Common myeloid progenitor, CD34-positive (primary cell): ENCODE results near the gene APCDD1L.
"Not testable (repeated sequence)": the region's sequence is repeated elsewhere in the genome, so short reads cannot be mapped to it uniquely, and the experiment has no call there.

Experiments
- CTCF ChIA-PET: fragments of 350-600 bp; sonication (Branson Sonifier 250); formaldehyde crosslinking; loops from one replicate; lab custom pipeline; 2021; ENCODE audit warnings: antibody characterized with exemption; lab: Charles Lee
- POLR2A ChIA-PET: fragments of 350-600 bp; sonication (Branson Sonifier 250); formaldehyde crosslinking; loops from one replicate; lab custom pipeline; 2021; ENCODE audit warnings: antibody characterized with exemption; lab: Charles Lee
- DNase-seq, 3 donors: peaks; one replicate each; pipeline versions ENCODE4 v3.0.0 to v3.0.0-alpha.2; 2013
- H3K27ac ChIP-seq, 2 experiments: 1 replicate in 1 of 2; 2 replicates in 1 of 2; pipeline ENCODE4 v1.7.0; 2013; ENCODE audit warnings: inconsistent platforms in 2 of 2, low read length in 2 of 2, mild to moderate bottlenecking in 2 of 2, low read depth in 1 of 2, moderate library complexity in 1 of 2; ENCODE audit not compliant: severe bottlenecking in 2 of 2, insufficient read depth in 1 of 2, poor library complexity in 1 of 2
- H3K27me3 ChIP-seq, 5 experiments: replicated peaks in 2 of 5; 1 replicate in 3 of 5; 2 replicates in 2 of 5; pipeline versions ENCODE4 v1.6.1 to v1.7.0; 2013; ENCODE audit warnings: low read length in 4 of 5, mild to moderate bottlenecking in 2 of 5, moderate library complexity in 2 of 5, inconsistent platforms in 1 of 5; ENCODE audit not compliant: insufficient read depth in 5 of 5, control insufficient read depth in 4 of 5
- H3K36me3 ChIP-seq, 4 experiments: 1 replicate in 2 of 4; 2 replicates in 2 of 4; pipeline versions ENCODE4 v1.6.1 to v1.7.0; 2013; ENCODE audit warnings: low read length in 3 of 4, control low read depth in 1 of 4, mild to moderate bottlenecking in 1 of 4; ENCODE audit not compliant: control insufficient read depth in 4 of 4, insufficient read depth in 4 of 4
- H3K4me1 ChIP-seq, 4 experiments: 1 replicate in 3 of 4; 2 replicates in 1 of 4; pipeline versions ENCODE4 v1.6.1 to v1.7.1; 2013; ENCODE audit warnings: low read length in 3 of 4, mild to moderate bottlenecking in 3 of 4, control low read depth in 1 of 4, inconsistent platforms in 1 of 4, moderate library complexity in 1 of 4; ENCODE audit not compliant: control insufficient read depth in 4 of 4, insufficient read depth in 4 of 4; ENCODE audit errors: control extremely low read depth in 1 of 4
- H3K4me3 ChIP-seq, 7 experiments: 1 replicate in 4 of 7; 2 replicates in 3 of 7; pipeline versions ENCODE4 v1.5.1 to v1.7.0; 2013; ENCODE audit warnings: mild to moderate bottlenecking in 7 of 7, low read length in 6 of 7, moderate library complexity in 6 of 7, inconsistent platforms in 2 of 7, low read depth in 2 of 7, control low read depth in 1 of 7; ENCODE audit not compliant: insufficient read depth in 4 of 7, control insufficient read depth in 1 of 7; ENCODE audit errors: extremely low read depth in 1 of 7
- H3K9me3 ChIP-seq, 5 experiments: 1 replicate in 4 of 5; 2 replicates in 1 of 5; pipeline versions ENCODE4 v1.6.1 to v1.7.1; 2013; ENCODE audit warnings: low read length in 4 of 5, mild to moderate bottlenecking in 2 of 5, inconsistent platforms in 1 of 5, low read depth in 1 of 5, moderate library complexity in 1 of 5; ENCODE audit not compliant: control insufficient read depth in 4 of 5, insufficient read depth in 2 of 5; ENCODE audit errors: control extremely low read depth in 1 of 5
- WGBS: methylation state at CpG from one replicate; pipeline ENCODE4 v1.1.5; 2013; ENCODE audit not compliant: insufficient coverage; 5-methylcytosine and 5-hydroxymethylcytosine counted together

The APCDD1L gene

GRCh38 chr20:58506999-58507398 lies 8.2 kb downstream of the APCDD1L start:
- H3K36me3 ChIP-seq, H3K4me1 ChIP-seq, CTCF ChIA-PET, H3K4me3 ChIP-seq, H3K27ac ChIP-seq, DNase-seq, POLR2A ChIA-PET: not testable (repeated sequence)
- 100% methylated on average over 1 of the region's 3 CpGs for WGBS
- peaks cover 0 to 39% (median 20%) of the 10 kb centered on the region in 5 experiments for H3K9me3 ChIP-seq
- peaks cover 0 to 25% (median 5%) of the 10 kb centered on the region in 5 experiments for H3K27me3 ChIP-seq

GRCh38 chr20:58504566-58504965 lies 10.6 kb downstream of the APCDD1L start:
- ChIA-PET CTCF (no interaction called here), POLR2A (no interaction called here)
- no peak overlapping the region for H3K27ac ChIP-seq
- no peaks in the 10 kb centered on the region for H3K36me3 ChIP-seq
- H3K27me3 ChIP-seq, result peaks cover 0 to 8% (median 3%) of the 10 kb centered on the region in 5 experiments
- peaks cover 0 to 38% (median 25%) of the 10 kb centered on the region in 5 experiments for H3K9me3 ChIP-seq
- no peak overlapping the region for H3K4me3 ChIP-seq
- no peaks in the 10 kb centered on the region for H3K4me1 ChIP-seq
- no peak for DNase-seq
- WGBS, result 67% methylated on average over 1 of the region's 3 CpGs

GRCh38 chr20:58503668-58504067 lies 11.5 kb downstream of the APCDD1L start:
- ChIA-PET CTCF (no interaction called here), POLR2A (interaction anchor here (0.7 kb wide), 1 partner anchor 10 kb away, joined by 3 read pairs; no protein-coding TSS in a partner anchor)
- no peak overlapping the region for H3K27ac ChIP-seq

GRCh38 chr20:58500256-58500655 lies 14.9 kb downstream of the APCDD1L start:
- WGBS, result 95% methylated on average over 6 of the region's 7 CpGs
- Histone ChIP-seq H3K27ac (no peak overlapping the region), H3K27me3 (peaks cover 0 to 8% (median 0%) of the 10 kb centered on the region in 5 experiments), H3K36me3 (no peaks in the 10 kb centered on the region), H3K4me3 (no peak overlapping the region), H3K4me1 (no peaks in the 10 kb centered on the region), H3K9me3 (peaks cover 0 to 19% (median 13%) of the 10 kb centered on the region in 5 experiments)
- no peak for DNase-seq
- ChIA-PET POLR2A (no interaction called here), CTCF (no interaction called here)

More at GRCh38 chr20:58503668-58504067, 11.5 kb downstream of the APCDD1L start:
- Histone ChIP-seq H3K4me1 (no peaks in the 10 kb centered on the region), H3K9me3 (peaks cover 0 to 38% (median 25%) of the 10 kb centered on the region in 5 experiments), H3K27me3 (peaks cover 0 to 9% (median 3%) of the 10 kb centered on the region in 5 experiments), H3K36me3 (no peaks in the 10 kb centered on the region), H3K4me3 (no peak overlapping the region)
- DNase-seq, result no peak
- WGBS, result 100% methylated on average over 1 of the region's 1 CpG

- ChIA-PET CTCF (no interaction called here), POLR2A (no interaction called here)
- no peaks in the 10 kb centered on the region for H3K36me3 ChIP-seq
- H3K4me3 ChIP-seq, result no peak overlapping the region
- H3K9me3 ChIP-seq, result peaks cover 0 to 5% (median 3%) of the 10 kb centered on the region in 5 experiments
- no peak for DNase-seq
- 60% methylated on average over 6 of the region's 9 CpGs for WGBS
- H3K27me3 ChIP-seq, result peaks cover 0 to 8% (median 0%) of the 10 kb centered on the region in 5 experiments
- no peaks in the 10 kb centered on the region for H3K4me1 ChIP-seq
- no peak overlapping the region for H3K27ac ChIP-seq
These were observed 16.6 kb downstream of the APCDD1L start for GRCh38 chr20:58498470-58499068.

GRCh38 chr20:58497724-58498469 lies 17.3 kb downstream of the APCDD1L start:
- ChIA-PET POLR2A (no interaction called here), CTCF (no interaction called here)
- H3K4me3 ChIP-seq, result no peak overlapping the region
- H3K4me1 ChIP-seq, result no peaks in the 10 kb centered on the region
- H3K27me3 ChIP-seq, result peaks cover 0 to 9% (median 1%) of the 10 kb centered on the region in 5 experiments
- H3K9me3 ChIP-seq, result peaks cover 0 to 5% (median under 1%) of the 10 kb centered on the region in 5 experiments
- H3K27ac ChIP-seq, result no peak overlapping the region
- 97% methylated on average over 9 of the region's 13 CpGs for WGBS
- no peak for DNase-seq
- no peaks in the 10 kb centered on the region for H3K36me3 ChIP-seq

- peaks cover 0 to 14% (median 2%) of the 10 kb centered on the region in 5 experiments for H3K27me3 ChIP-seq
- H3K4me3 ChIP-seq, result no peak overlapping the region
- no peaks in the 10 kb centered on the region for H3K36me3 ChIP-seq
- H3K9me3 ChIP-seq, result peaks cover 0 to 5% (median 0%) of the 10 kb centered on the region in 5 experiments
- 97% methylated on average over 14 of the region's 16 CpGs for WGBS
- H3K27ac ChIP-seq, result no peak overlapping the region
- no peak for DNase-seq
- H3K4me1 ChIP-seq, result no peaks in the 10 kb centered on the region
- ChIA-PET POLR2A (no interaction called here), CTCF (no interaction called here)
These were observed 18.0 kb downstream of the APCDD1L start for GRCh38 chr20:58497076-58497641.
